HepG2 (cell line): ENCODE measurements around the gene ZC3H18. TPM values are rescaled to one million over a fixed set of nuclear protein-coding genes. Genes with fewer than 3 reads are reported as not detected.
A peak's percentile ranks its signal among the peaks of the same experiment; 100 is the strongest.

ENCODE experiments used
- ATAC-seq: fragments of 200-7000 bp; cut with Tn5 transposase; 3 replicates; pipeline ENCODE4 v1.9.1; 2020; ENCODE audit warnings: mild to moderate bottlenecking, moderate library complexity
- BruUV-seq: library from RNA; stranded (reverse); fragments of 400-500 nt; replicated peaks from 2 replicates; lab custom pipeline; 2021; lab: Mats Ljungman, UMichigan
- CTCF ChIA-PET: fragments of 300-600 bp; formaldehyde crosslinking; extraction: SDS; loops from one replicate; lab custom pipeline; 2021; ENCODE audit warnings: low total read pairs, inconsistent platforms, low intra/inter-chr PET ratio; lab: Yijun Ruan, JAX
- POLR2A ChIA-PET: fragments of 350-600 bp; sonication (Branson Sonifier 250); formaldehyde crosslinking; loops from one replicate; lab custom pipeline; 2020; ENCODE audit warnings: antibody characterized with exemption, inconsistent platforms; lab: Yijun Ruan, JAX
- DNase-seq: peaks from one replicate; pipeline ENCODE4 v3.0.0-alpha.2; 2015; ENCODE audit warnings: low spot score
- FAIRE-seq: peaks from 3 replicates; lab custom pipeline; 2011; peaks lifted over from hg19 to GRCh38; lab: Jason Lieb, UNC
- H2AFZ ChIP-seq: one replicate; pipeline ENCODE4 v1.6.1; 2011; ENCODE audit warnings: low read length, inconsistent platforms
- H3K27ac ChIP-seq: fragments of 300-600 bp; 3 replicates; pipeline ENCODE4 v1.8.0; 2011; ENCODE audit warnings: mixed run types, mild to moderate bottlenecking, mixed read lengths, low read length, inconsistent platforms; ENCODE audit not compliant: insufficient read depth; ENCODE audit errors: extremely low read length
- H3K27me3 ChIP-seq, 2 experiments: fragments of 200-600 bp in 1 of 2; 2 replicates in 1 of 2; 3 replicates in 1 of 2; pipeline versions ENCODE4 v1.6.0 to v1.8.0; 2011; ENCODE audit warnings: low read length in 2 of 2, mild to moderate bottlenecking in 2 of 2, moderate library complexity in 2 of 2, inconsistent platforms in 1 of 2; ENCODE audit not compliant: insufficient read depth in 2 of 2, control insufficient read depth in 1 of 2
- H3K36me3 ChIP-seq, 2 experiments: fragments of 200-600 bp in 1 of 2; replicated peaks in 1 of 2; 2 replicates in 1 of 2; 3 replicates in 1 of 2; pipeline versions ENCODE4 v1.5.1 to v1.8.0; 2011; ENCODE audit warnings: low read length in 2 of 2, inconsistent platforms in 1 of 2; ENCODE audit not compliant: insufficient read depth in 2 of 2, control insufficient read depth in 1 of 2
- H3K4me1 ChIP-seq: 2 replicates; pipeline ENCODE4 v1.5.1; 2012; ENCODE audit warnings: low read length, inconsistent platforms; ENCODE audit not compliant: insufficient read depth
- H3K4me2 ChIP-seq: 2 replicates; pipeline ENCODE4 v1.6.0; 2011; ENCODE audit warnings: low read depth, low read length, inconsistent platforms
- H3K4me3 ChIP-seq, 3 experiments: fragments of 200-600 bp in 1 of 3; sonication (generic), shearing (Covaris generic) in 1 of 3; replicated peaks in 1 of 3; 2 replicates each; pipeline ENCODE4 v1.5.1; 2011 to 2016; ENCODE audit warnings: low read length in 3 of 3, inconsistent platforms in 2 of 3, low read depth in 2 of 3, mild to moderate bottlenecking in 2 of 3, control low read depth in 1 of 3, mixed read lengths in 1 of 3; ENCODE audit not compliant: insufficient read depth in 1 of 3
- H3K79me2 ChIP-seq: one replicate; pipeline ENCODE4 v1.6.1; 2011; ENCODE audit warnings: low read length, inconsistent platforms; ENCODE audit not compliant: insufficient read depth
- H3K9ac ChIP-seq: 2 replicates; pipeline ENCODE4 v1.6.0; 2011; ENCODE audit warnings: mild to moderate bottlenecking, low read depth, low read length, inconsistent platforms; ENCODE audit not compliant: insufficient read depth
- H3K9me3 ChIP-seq: 2 replicates; pipeline ENCODE4 v1.5.1; 2012; ENCODE audit warnings: mild to moderate bottlenecking, low read length
- H4K20me1 ChIP-seq: 2 replicates; pipeline ENCODE4 v1.6.0; 2011; ENCODE audit warnings: inconsistent platforms, mild to moderate bottlenecking, low read length, moderate library complexity; ENCODE audit not compliant: insufficient read depth
- AGO2 ChIP-seq: fragments of 200-400 bp; formaldehyde crosslinking; optimal IDR thresholded peaks from 2 replicates; pipeline ENCODE3; 2017; ENCODE audit warnings: mild to moderate bottlenecking, low read depth, low read length, moderate library complexity
- ATF4 ChIP-seq, 2 experiments: fragments of 450-650 bp in 1 of 2; sonication (generic) in 1 of 2; formaldehyde crosslinking; IDR thresholded peaks; 2 replicates each; pipeline versions ENCODE4 v1.5.0 to v1.8.0; 2020 to 2022; ENCODE audit warnings: mild to moderate bottlenecking in 1 of 2, missing genetic modification reagents in 1 of 2
- ATF5 ChIP-seq: sonication (generic); formaldehyde crosslinking; IDR thresholded peaks from 2 replicates; pipeline ENCODE4 v1.4.0; 2020; ENCODE audit warnings: mild to moderate bottlenecking, low read depth, missing genetic modification reagents
- DDIT3 ChIP-seq: sonication (generic); formaldehyde crosslinking; IDR thresholded peaks from 2 replicates; pipeline ENCODE4 v1.4.0; 2020; ENCODE audit warnings: mild to moderate bottlenecking, missing genetic modification reagents
- HNRNPH1 ChIP-seq: fragments of 200-400 bp; formaldehyde crosslinking; optimal IDR thresholded peaks from 2 replicates; pipeline ENCODE3; 2017; ENCODE audit warnings: mild to moderate bottlenecking, low read depth, low read length
- HNRNPL ChIP-seq: fragments of 200-400 bp; formaldehyde crosslinking; IDR thresholded peaks from 2 replicates; pipeline ENCODE4 v1.6.1; 2017; ENCODE audit warnings: mild to moderate bottlenecking, low read depth, low read length
- MEIS1 ChIP-seq: sonication (generic); formaldehyde crosslinking; IDR thresholded peaks from 2 replicates; pipeline ENCODE4 v1.9.0; 2021; ENCODE audit warnings: mild to moderate bottlenecking, missing genetic modification reagents, moderate library complexity, borderline replicate concordance
- NR2F6 ChIP-seq, 2 experiments: IDR thresholded peaks; 2 replicates each; pipeline ENCODE4 v1.6.1; 2016; ENCODE audit warnings: antibody characterized with exemption in 1 of 2, mild to moderate bottlenecking in 1 of 2
- POLR2A ChIP-seq, 2 experiments: IDR thresholded peaks; 2 replicates each; pipeline ENCODE4 v1.6.1; 2011; ENCODE audit warnings: low read depth in 2 of 2, low read length in 2 of 2, mild to moderate bottlenecking in 1 of 2, moderate library complexity in 1 of 2; ENCODE audit not compliant: insufficient read depth in 1 of 2
- RARG ChIP-seq: sonication (generic); formaldehyde crosslinking; IDR thresholded peaks from 2 replicates; pipeline ENCODE4 v1.4.0; 2020; ENCODE audit warnings: low read depth, mild to moderate bottlenecking, missing genetic modification reagents
- RERE ChIP-seq: IDR thresholded peaks from 2 replicates; pipeline ENCODE4 v1.6.1; 2016; ENCODE audit warnings: low read depth, missing genetic modification reagents, missing compliant biosample characterization
- SP4 ChIP-seq: sonication (generic); formaldehyde crosslinking; IDR thresholded peaks from 2 replicates; pipeline ENCODE4 v1.8.1; 2023; ENCODE audit warnings: mild to moderate bottlenecking, missing genetic modification reagents
- ZNF367 ChIP-seq: sonication (generic); formaldehyde crosslinking; IDR thresholded peaks from 2 replicates; pipeline ENCODE4 v1.4.0; 2020; ENCODE audit warnings: missing genetic modification reagents, borderline replicate concordance
- ZNF569 ChIP-seq: sonication (generic); formaldehyde crosslinking; IDR thresholded peaks from 2 replicates; pipeline ENCODE4 v1.5.0; 2020; ENCODE audit warnings: mild to moderate bottlenecking, missing genetic modification reagents, moderate library complexity, borderline replicate concordance
- ZNF570 ChIP-seq: sonication (generic); formaldehyde crosslinking; IDR thresholded peaks from 2 replicates; pipeline ENCODE4 v1.4.0; 2020; ENCODE audit warnings: mild to moderate bottlenecking, missing genetic modification reagents, borderline replicate concordance
- ZNF766 ChIP-seq: sonication (generic); formaldehyde crosslinking; IDR thresholded peaks from 2 replicates; pipeline ENCODE4 v1.5.0; 2020; ENCODE audit warnings: missing genetic modification reagents, borderline replicate concordance
- ZNF782 ChIP-seq: sonication (generic); formaldehyde crosslinking; IDR thresholded peaks from 2 replicates; pipeline ENCODE4 v1.4.0; 2020; ENCODE audit warnings: missing genetic modification reagents, mild to moderate bottlenecking, borderline replicate concordance
- WGBS: methylation state at CpG from one replicate; pipeline ENCODE4 v1.1.6; 2017; ENCODE audit warnings: low lambda C conversion rate; 5-methylcytosine and 5-hydroxymethylcytosine counted together
- in situ Hi-C: cut with HindIII; loops from 2 replicates; pipeline ENCODE4 v1.10.0; 2017; ENCODE audit warnings: low pct_unique_long_range_greater_than_20kb; ENCODE audit not compliant: extremely low pct_ligation_motif_present
- intact Hi-C: fragments of 100-400 bp; cut with micrococcal nuclease; formaldehyde crosslinking; loops from one replicate; pipeline ENCODE4 v1.10.0; 2022; ENCODE audit not compliant: unreplicated experiment
- polyA plus RNA-seq, 8 experiments: library from polyadenylated mRNA; depleted of rRNA in 3 of 8; stranded (reverse) in 7 of 8; unstranded in 1 of 8; fragments of >200 nt; fragmentation: Illumina TruSeq in 4 of 8; extraction: Trizol in 4 of 8; gene quantifications; 2 replicates each; pipeline versions ENCODE4 v1.2.1 to v1.2.3, GENCODE V29; 2011 to 2016; ENCODE audit warnings: low read depth in 4 of 8, missing spikeins in 1 of 8, mixed read lengths in 1 of 8; ENCODE audit not compliant: insufficient read depth in 1 of 8
- total RNA-seq, 5 experiments: library from RNA; depleted of rRNA; stranded (reverse); fragments of >200 nt; fragmentation: Illumina TruSeq; extraction: Trizol; gene quantifications; 2 replicates each; pipeline ENCODE4 v1.2.3, GENCODE V29; 2016; ENCODE audit warnings: low read depth in 1 of 5

The ZC3H18 gene
- total and polyA plus RNA-seq, 2 of the 13 experiments (the other 11 are each of a cell fraction or from before 2014, with no cell fraction given), result 11.2 to 27.4 TPM

DNA sequence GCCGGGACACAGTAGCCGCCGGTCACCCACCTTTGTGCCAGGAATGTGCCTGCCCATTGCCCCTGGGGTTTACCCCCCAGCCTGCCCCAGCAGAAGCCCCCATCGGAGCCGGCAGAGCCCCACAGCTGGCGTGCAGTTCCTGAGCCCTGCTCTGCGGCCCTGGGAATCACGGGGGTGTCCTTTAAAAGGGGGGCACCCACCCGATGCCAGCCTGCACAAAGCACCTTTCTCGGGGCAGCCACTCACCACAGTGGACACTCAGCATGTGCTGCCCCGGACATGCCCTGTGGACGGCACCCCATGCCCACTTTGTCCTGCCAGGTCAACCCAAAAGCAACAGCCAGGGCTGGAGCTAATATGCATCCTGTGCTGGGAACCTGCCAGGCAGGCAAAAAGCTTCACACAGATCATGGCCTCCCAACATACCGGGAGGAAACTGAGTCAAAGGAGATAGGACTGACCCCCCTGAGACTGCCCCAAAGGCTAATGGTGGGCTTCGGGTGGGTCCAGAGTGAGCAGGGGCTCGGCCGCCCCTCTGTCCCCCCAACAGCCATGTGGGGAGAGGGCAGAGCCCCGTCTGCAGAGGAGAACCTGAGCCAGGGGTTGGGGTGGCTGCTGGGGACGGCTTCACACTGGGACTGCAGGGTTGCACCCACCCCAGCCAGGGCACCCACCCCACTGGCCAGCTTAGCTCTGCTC is 45.8 kb upstream of the ZC3H18 start:
- in situ Hi-C loops (no loop called here), intact Hi-C loops (no loop called here)
- no peak overlapping the region for H3K4me2 ChIP-seq
- H3K27me3 ChIP-seq, result no peaks in the 10 kb centered on the region
- no peak overlapping the region for H3K27ac ChIP-seq
- FAIRE-seq (no peak), ATAC-seq (no peak), DNase-seq (no peak)
- ChIA-PET CTCF (interaction anchor here (4.3 kb wide), 1 partner anchor 81 kb away, joined by 88 read pairs; no protein-coding TSS in a partner anchor), POLR2A (interaction anchor here (1.0 kb wide), 2 partner anchors 20 to 36 kb away, joined by 3 to 4 read pairs; no protein-coding TSS in a partner anchor)
- no peak overlapping the region for H3K4me3 ChIP-seq
- no peaks in the 10 kb centered on the region for H3K9me3 ChIP-seq
- H4K20me1 ChIP-seq, result no peaks in the 10 kb centered on the region
- H3K36me3 ChIP-seq, result peaks cover 23 to 25% of the 10 kb centered on the region in 2 experiments; a peak in 4 of 5 replicates
- no peak overlapping the region for H2AFZ ChIP-seq
- 93% methylated on average over 11 of the region's 18 CpGs for WGBS
- peaks cover 2% of the 10 kb centered on the region for H3K79me2 ChIP-seq
- no peak overlapping the region for H3K9ac ChIP-seq
- H3K4me1 ChIP-seq, result peaks cover 26% of the 10 kb centered on the region
- no TSS peak for BruUV-seq
- no peak for TF ChIP-seq ZNF766 (CRISPR knock-in tag)
- no peak for TF ChIP-seq RARG
- TF ChIP-seq DDIT3 (CRISPR knock-in tag), result no peak
- no peak for TF ChIP-seq ATF4 (CRISPR knock-in tag; IDR thresholded peaks at IDR 0.05)
- TF ChIP-seq ZNF570, result no peak
- no peak for TF ChIP-seq NR2F6 (IDR thresholded peaks at IDR 0.05)
- TF ChIP-seq NR2F6 (CRISPR knock-in tag; IDR thresholded peaks at IDR 0.05), result no peak
- TF ChIP-seq AGO2, result peak; percentile 39
- no peak for TF ChIP-seq ZNF569 (CRISPR knock-in tag)
- TF ChIP-seq RERE (CRISPR knock-in tag), result no peak
- TF ChIP-seq HNRNPH1, result no peak
- no peak for TF ChIP-seq ZNF782 (CRISPR knock-in tag)
- TF ChIP-seq HNRNPL, result peak; percentile 67; the same call in 1 of the 2 replicates
- no peak for TF ChIP-seq ATF5 (CRISPR knock-in tag)
- TF ChIP-seq ZNF367, result no peak
- TF ChIP-seq POLR2A (IDR thresholded peaks at IDR 0.05; ENCODE audit: insufficient read depth in 1 of 2, low read depth in 2 of 2, low read length in 2 of 2), result 0 out of 4 replicates have a peak, but pooled peaks of 1 of the 2 experiments have one; percentile 1
- no peak for TF ChIP-seq MEIS1 (CRISPR knock-in tag)
- TF ChIP-seq SP4, result no peak
